ENCODE results near the gene CACNA1E.
A peak's percentile ranks its signal among the peaks of the same experiment; 100 is the strongest.

Gene CACNA1E

GRCh38 chr1:181592255-181592859 is 109.0 kb downstream of the CACNA1E start:
- peak; percentile 68 for DNase-seq

GRCh38 chr1:181593042-181593441 is 109.7 kb downstream of the CACNA1E start:
- no peak for DNase-seq

GRCh38 chr1:181594553-181594952 is 111.2 kb downstream of the CACNA1E start:
- no peak for DNase-seq

GRCh38 chr1:181595234-181595633 is 111.9 kb downstream of the CACNA1E start:
- DNase-seq = no peak

- DNase-seq = no peak
Observed at GRCh38 chr1:181601186-181601950, 118.1 kb downstream of the CACNA1E start.

- DNase-seq = no peak
Observed at GRCh38 chr1:181603735-181604410, 120.6 kb downstream of the CACNA1E start.

GRCh38 chr1:181604482-181605249 is 121.3 kb downstream of the CACNA1E start:
- DNase-seq = no peak

- DNase-seq = no peak
Observed at GRCh38 chr1:181607524-181607923, 124.2 kb downstream of the CACNA1E start.

GRCh38 chr1:181608386-181608785 is 125.1 kb downstream of the CACNA1E start:
- no peak for DNase-seq

GRCh38 chr1:181608948-181609347 is 125.6 kb downstream of the CACNA1E start:
- DNase-seq = no peak

GRCh38 chr1:181612100-181612499 is 128.8 kb downstream of the CACNA1E start:
- no peak for DNase-seq

- DNase-seq = no peak
Observed at GRCh38 chr1:181618559-181618958, 135.2 kb downstream of the CACNA1E start.

- no peak for DNase-seq
Observed at GRCh38 chr1:181620183-181620582, 136.9 kb downstream of the CACNA1E start.

- no peak for DNase-seq
Observed at GRCh38 chr1:181623850-181624249, 140.5 kb downstream of the CACNA1E start.

GRCh38 chr1:181626279-181626938 is 143.1 kb downstream of the CACNA1E start:
- no peak for DNase-seq

- no peak for DNase-seq
Observed at GRCh38 chr1:181630398-181630797, 147.1 kb downstream of the CACNA1E start.

- no peak for DNase-seq
Observed at GRCh38 chr1:181630838-181631237, 147.5 kb downstream of the CACNA1E start.

GRCh38 chr1:181632492-181632891 is 149.2 kb downstream of the CACNA1E start:
- no peak for DNase-seq

GRCh38 chr1:181632960-181633359 is 149.6 kb downstream of the CACNA1E start:
- DNase-seq = no peak

GRCh38 chr1:181635110-181635509 is 151.8 kb downstream of the CACNA1E start:
- no peak for DNase-seq

GRCh38 chr1:181637998-181638397 is 154.7 kb downstream of the CACNA1E start:
- DNase-seq = no peak

GRCh38 chr1:181640956-181641355 is 157.6 kb downstream of the CACNA1E start:
- DNase-seq = no peak

- no peak for DNase-seq
Observed at GRCh38 chr1:181643631-181644030, 160.3 kb downstream of the CACNA1E start.

Data from COR-L47 (cell line).